Measurements from ENCODE around the gene FAM120B.

The FAM120B gene

GRCh38 chr6:170362121-170362520 is 55.6 kb downstream of the FAM120B start:
- in situ Hi-C loops (cut with MboI; ENCODE audit: low pct_unique_long_range_greater_than_20kb, low sequenced_read_pairs, unreplicated experiment) = no loop called here
- DNase-seq (ENCODE audit: low spot score) = no peak
- TF ChIP-seq CTCF (IDR thresholded peaks at IDR 0.05; ENCODE audit: extremely low read depth, insufficient read depth, missing control alignments) = no peak

GRCh38 chr6:170363255-170363654 is 56.7 kb downstream of the FAM120B start:
- TF ChIP-seq CTCF (IDR thresholded peaks at IDR 0.05; ENCODE audit: extremely low read depth, insufficient read depth, missing control alignments) = no peak
- no peak for DNase-seq (ENCODE audit: low spot score)
- in situ Hi-C loops (cut with MboI; ENCODE audit: low pct_unique_long_range_greater_than_20kb, low sequenced_read_pairs, unreplicated experiment) = no loop called here

GRCh38 chr6:170365121-170365520 is 58.6 kb downstream of the FAM120B start:
- in situ Hi-C loops (cut with MboI; ENCODE audit: low pct_unique_long_range_greater_than_20kb, low sequenced_read_pairs, unreplicated experiment) = no loop called here
- DNase-seq (ENCODE audit: low spot score) = no peak
- no peak for TF ChIP-seq CTCF (IDR thresholded peaks at IDR 0.05; ENCODE audit: extremely low read depth, insufficient read depth, missing control alignments)

- no peak for DNase-seq (ENCODE audit: low spot score)
- no peak for TF ChIP-seq CTCF (IDR thresholded peaks at IDR 0.05; ENCODE audit: extremely low read depth, insufficient read depth, missing control alignments)
Observed at GRCh38 chr6:170365593-170365992, 59.0 kb downstream of the FAM120B start.

GRCh38 chr6:170366248-170366960 is 59.8 kb downstream of the FAM120B start:
- DNase-seq (ENCODE audit: low spot score) = no peak
- in situ Hi-C loops (cut with MboI; ENCODE audit: low pct_unique_long_range_greater_than_20kb, low sequenced_read_pairs, unreplicated experiment) = no loop called here
- no peak for TF ChIP-seq CTCF (IDR thresholded peaks at IDR 0.05; ENCODE audit: extremely low read depth, insufficient read depth, missing control alignments)

More at GRCh38 chr6:170365593-170365992, 59.0 kb downstream of the FAM120B start:
- in situ Hi-C loops (cut with MboI; ENCODE audit: low pct_unique_long_range_greater_than_20kb, low sequenced_read_pairs, unreplicated experiment) = no loop called here

GRCh38 chr6:170367241-170367640 is 60.7 kb downstream of the FAM120B start:
- no peak for DNase-seq (ENCODE audit: low spot score)
- in situ Hi-C loops (cut with MboI; ENCODE audit: low pct_unique_long_range_greater_than_20kb, low sequenced_read_pairs, unreplicated experiment) = no loop called here
- no peak for TF ChIP-seq CTCF (IDR thresholded peaks at IDR 0.05; ENCODE audit: extremely low read depth, insufficient read depth, missing control alignments)
